Fibroblast of lung (primary cell): Measurements from ENCODE around the gene GRB7. TPM values are rescaled to one million over a fixed set of nuclear protein-coding genes. Genes with fewer than 3 reads are reported as not detected.

Experiments used
- DNase-seq, 2 donors: peaks; one replicate each; pipeline versions ENCODE4 v3.0.0 to v3.0.0-alpha.2; 2010; ENCODE audit warnings: low read depth in 2 of 2
- H2AFZ ChIP-seq: 2 replicates; pipeline ENCODE4 v1.5.1; 2012; ENCODE audit warnings: low read length, control low read depth, inconsistent platforms
- H3K27ac ChIP-seq: 2 replicates; pipeline ENCODE4 v1.5.1; 2011; ENCODE audit warnings: low read length, control low read depth; ENCODE audit not compliant: insufficient read depth
- H3K27me3 ChIP-seq: 2 replicates; pipeline ENCODE4 v1.5.1; 2011; ENCODE audit warnings: mild to moderate bottlenecking, low read length; ENCODE audit not compliant: control insufficient read depth, insufficient read depth
- H3K36me3 ChIP-seq: 2 replicates; pipeline ENCODE4 v1.5.1; 2011; ENCODE audit warnings: low read length; ENCODE audit not compliant: control insufficient read depth, insufficient read depth
- H3K4me1 ChIP-seq: 2 replicates; pipeline ENCODE4 v1.5.1; 2011; ENCODE audit warnings: low read length; ENCODE audit not compliant: control insufficient read depth, insufficient read depth; ENCODE audit errors: extremely low read depth
- H3K4me2 ChIP-seq: 2 replicates; pipeline ENCODE4 v1.5.1; 2011; ENCODE audit warnings: low read length, control low read depth; ENCODE audit not compliant: insufficient read depth; ENCODE audit errors: extremely low read depth
- H3K4me3 ChIP-seq, 4 experiments: fragments of 200-600 bp in 1 of 4; sonication (generic) in 1 of 4; replicated peaks in 1 of 4; 2 replicates each; pipeline ENCODE4 v1.5.1; 2011 to 2016; ENCODE audit warnings: low read length in 4 of 4, low read depth in 3 of 4, mild to moderate bottlenecking in 3 of 4, control low read depth in 2 of 4, inconsistent platforms in 1 of 4, mixed read lengths in 1 of 4; ENCODE audit not compliant: insufficient read depth in 1 of 4; ENCODE audit errors: control extremely low read depth in 1 of 4
- H3K79me2 ChIP-seq: 2 replicates; pipeline ENCODE4 v1.5.1; 2012; ENCODE audit warnings: mild to moderate bottlenecking, low read length, inconsistent platforms; ENCODE audit not compliant: control insufficient read depth, insufficient read depth
- H3K9ac ChIP-seq: 2 replicates; pipeline ENCODE4 v1.5.1; 2011; ENCODE audit warnings: mild to moderate bottlenecking, low read length, control low read depth; ENCODE audit not compliant: insufficient read depth
- H3K9me3 ChIP-seq: 2 replicates; pipeline ENCODE4 v1.5.1; 2012; ENCODE audit warnings: low read depth, low read length; ENCODE audit not compliant: control insufficient read depth, insufficient read depth
- H4K20me1 ChIP-seq: 2 replicates; pipeline ENCODE4 v1.5.1; 2011; ENCODE audit warnings: low read length; ENCODE audit not compliant: control insufficient read depth, insufficient read depth; ENCODE audit errors: extremely low read depth
- EZH2 ChIP-seq: IDR thresholded peaks from 2 replicates; pipeline ENCODE4 v1.5.1; 2012; ENCODE audit warnings: low read length, control low read depth, mild to moderate bottlenecking; ENCODE audit errors: missing control alignments
- polyA plus RNA-seq, 2 donors: library from polyadenylated mRNA; depleted of rRNA in 1 of 2; stranded (reverse) in 1 of 2; unstranded in 1 of 2; fragments of >200 nt; gene quantifications; 2 replicates each; pipeline ENCODE4 v1.2.1, GENCODE V29; 2011 to 2012; ENCODE audit warnings: missing spikeins in 1 of 2
- total RNA-seq: library from RNA; depleted of rRNA; stranded (reverse); fragments of >200 nt; gene quantifications from 2 replicates; pipeline ENCODE4 v1.2.1, GENCODE V29; 2014
- TF ChIP-seq, protein P1 (sequence below), 2 donors: IDR thresholded peaks in 1 of 2; conservative IDR thresholded peaks in 1 of 2; 1 replicate in 1 of 2; 2 replicates in 1 of 2; pipeline ENCODE4 v1.5.1; 2011 to 2012; ENCODE audit warnings: low read length in 2 of 2, control low read depth in 1 of 2, inconsistent platforms in 1 of 2, low read depth in 1 of 2, mild to moderate bottlenecking in 1 of 2

Gene GRB7
- total and polyA plus RNA-seq, 2 donors (not counting 1 experiment from before 2014, with no cell fraction given): under 0.01 to 0.07 TPM

DNA sequence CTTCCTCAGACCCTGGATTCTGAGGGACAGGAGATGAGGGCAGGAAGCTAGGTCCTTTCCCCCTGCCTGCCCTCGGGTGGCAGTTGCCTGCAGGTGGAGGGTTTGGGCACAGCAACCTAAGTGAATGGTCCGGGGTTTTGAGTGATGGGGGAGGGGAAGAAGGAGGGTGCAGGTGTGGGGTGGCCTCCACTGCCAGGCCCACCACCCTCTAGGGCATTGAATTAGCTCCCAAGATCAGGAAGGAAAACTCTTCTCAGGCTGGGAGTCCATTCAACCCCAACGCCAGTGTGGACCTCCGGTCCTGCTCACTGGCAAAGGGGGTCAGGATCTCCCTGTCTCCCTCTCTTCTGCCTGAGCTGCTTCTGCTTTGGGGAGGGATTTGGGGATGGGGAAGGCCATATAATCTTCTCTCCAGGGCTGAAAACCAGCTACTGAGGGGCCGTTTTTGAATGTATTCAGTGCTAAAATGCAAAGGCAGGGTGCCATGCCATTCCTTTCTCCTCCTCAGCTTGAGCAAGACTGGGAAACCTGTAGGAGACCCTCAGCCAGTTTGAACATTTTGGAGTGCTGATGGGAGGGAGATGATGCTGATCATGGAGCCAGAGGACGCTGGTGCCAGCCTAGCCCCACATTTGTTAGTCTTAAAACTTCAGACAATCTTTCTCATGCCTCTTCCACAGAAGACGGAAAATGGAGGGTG lies 18.8 kb downstream of the GRB7 start:
- no peaks in the 10 kb centered on the region for H4K20me1 ChIP-seq
- no peak for DNase-seq
- no peak overlapping the region for H3K4me2 ChIP-seq
- no peak overlapping the region for H3K4me3 ChIP-seq
- TF ChIP-seq, protein P1, sequence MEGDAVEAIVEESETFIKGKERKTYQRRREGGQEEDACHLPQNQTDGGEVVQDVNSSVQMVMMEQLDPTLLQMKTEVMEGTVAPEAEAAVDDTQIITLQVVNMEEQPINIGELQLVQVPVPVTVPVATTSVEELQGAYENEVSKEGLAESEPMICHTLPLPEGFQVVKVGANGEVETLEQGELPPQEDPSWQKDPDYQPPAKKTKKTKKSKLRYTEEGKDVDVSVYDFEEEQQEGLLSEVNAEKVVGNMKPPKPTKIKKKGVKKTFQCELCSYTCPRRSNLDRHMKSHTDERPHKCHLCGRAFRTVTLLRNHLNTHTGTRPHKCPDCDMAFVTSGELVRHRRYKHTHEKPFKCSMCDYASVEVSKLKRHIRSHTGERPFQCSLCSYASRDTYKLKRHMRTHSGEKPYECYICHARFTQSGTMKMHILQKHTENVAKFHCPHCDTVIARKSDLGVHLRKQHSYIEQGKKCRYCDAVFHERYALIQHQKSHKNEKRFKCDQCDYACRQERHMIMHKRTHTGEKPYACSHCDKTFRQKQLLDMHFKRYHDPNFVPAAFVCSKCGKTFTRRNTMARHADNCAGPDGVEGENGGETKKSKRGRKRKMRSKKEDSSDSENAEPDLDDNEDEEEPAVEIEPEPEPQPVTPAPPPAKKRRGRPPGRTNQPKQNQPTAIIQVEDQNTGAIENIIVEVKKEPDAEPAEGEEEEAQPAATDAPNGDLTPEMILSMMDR (conservative IDR thresholded peaks at IDR 0.05 in 1 of 2, IDR thresholded peaks at IDR 0.05 in 1 of 2; ENCODE audit: low read depth in 1 of 2, low read length in 2 of 2): no peak
- TF ChIP-seq EZH2: no peak
- H2AFZ ChIP-seq: no peak overlapping the region
- H3K4me1 ChIP-seq: peaks cover 2% of the 10 kb centered on the region
- no peaks in the 10 kb centered on the region for H3K79me2 ChIP-seq
- no peaks in the 10 kb centered on the region for H3K36me3 ChIP-seq
- no peak overlapping the region for H3K9ac ChIP-seq
- H3K9me3 ChIP-seq: no peaks in the 10 kb centered on the region
- H3K27me3 ChIP-seq: peaks cover 5% of the 10 kb centered on the region
- no peak overlapping the region for H3K27ac ChIP-seq

DNA sequence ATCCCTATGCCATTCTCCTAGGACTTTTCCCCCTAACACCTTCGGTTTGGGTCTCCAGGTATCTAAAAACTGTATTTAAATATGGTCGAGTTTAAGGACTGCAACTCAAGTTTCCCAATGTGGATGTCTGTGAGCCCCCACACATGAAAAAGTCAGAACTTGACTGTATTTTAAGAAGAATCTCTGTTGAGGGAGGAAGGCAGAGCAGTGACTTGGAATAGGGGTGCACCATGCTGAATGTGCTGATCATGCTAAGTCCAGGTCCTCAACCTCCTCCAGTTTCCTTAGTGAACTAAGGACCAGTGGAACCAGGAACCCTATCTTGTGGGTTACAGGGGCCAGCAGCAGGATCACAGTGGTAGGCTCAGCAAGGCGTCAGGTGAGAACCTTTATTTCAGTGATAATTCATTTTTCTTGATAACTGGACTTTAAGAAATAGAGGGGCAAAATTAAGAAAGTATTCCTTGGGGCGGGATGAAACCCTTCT lies 19.5 kb downstream of the GRB7 start:
- Histone ChIP-seq H3K9ac (no peak overlapping the region), H3K4me2 (no peak overlapping the region), H3K36me3 (no peaks in the 10 kb centered on the region), H2AFZ (no peak overlapping the region), H3K27me3 (peaks cover 5% of the 10 kb centered on the region), H3K79me2 (no peaks in the 10 kb centered on the region), H3K27ac (no peak overlapping the region), H3K9me3 (no peaks in the 10 kb centered on the region), H3K4me1 (peaks cover 2% of the 10 kb centered on the region), H4K20me1 (no peaks in the 10 kb centered on the region), H3K4me3 (no peak overlapping the region)
- DNase-seq: no peak
- TF ChIP-seq EZH2: no peak
- TF ChIP-seq, protein P1 (conservative IDR thresholded peaks at IDR 0.05 in 1 of 2, IDR thresholded peaks at IDR 0.05 in 1 of 2; ENCODE audit: low read depth in 1 of 2, low read length in 2 of 2): no peak

DNA sequence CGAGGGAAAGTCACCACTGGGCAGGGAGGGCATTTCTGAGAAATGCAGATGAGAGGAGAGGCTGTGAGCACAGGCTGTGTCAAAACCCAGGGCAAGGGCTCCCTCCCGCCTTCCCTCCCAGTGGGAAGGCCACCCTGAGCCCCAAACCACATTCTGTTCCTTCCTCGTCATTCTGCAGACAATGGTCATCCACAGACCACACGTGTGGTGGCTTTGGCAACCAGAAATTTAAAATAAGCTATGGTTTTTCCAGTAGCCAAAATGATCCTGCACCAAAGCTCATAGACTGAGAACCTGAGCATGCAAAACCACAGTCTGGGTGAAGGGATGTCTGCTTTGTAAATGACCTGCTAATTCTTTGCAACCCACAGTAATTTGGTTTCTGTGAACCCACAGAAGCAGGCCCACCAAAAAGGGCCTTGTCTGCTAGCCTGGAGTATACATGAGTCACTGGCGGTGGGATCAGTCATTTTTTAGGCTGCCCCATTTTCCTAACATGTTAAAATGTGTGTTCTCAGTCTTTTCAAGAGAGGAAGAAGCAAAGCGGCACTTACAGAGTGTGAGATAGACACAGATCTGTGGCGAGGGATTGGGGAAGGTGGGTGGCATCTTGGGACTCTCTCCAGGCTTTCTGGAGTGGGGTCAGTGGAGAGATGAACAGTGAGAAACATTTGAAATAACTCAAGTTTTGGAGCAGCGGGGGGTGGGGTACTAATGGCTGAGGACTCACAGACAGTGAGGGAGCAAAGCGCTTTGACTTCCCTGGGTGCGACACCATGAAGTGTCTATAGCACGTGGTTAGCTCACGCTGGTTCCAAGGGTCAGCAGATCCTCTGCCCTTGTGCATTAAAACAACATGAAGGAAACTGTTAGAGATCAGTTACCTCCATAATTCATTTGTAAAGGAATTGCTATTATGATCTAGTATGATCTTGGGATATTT lies 20.5 kb downstream of the GRB7 start:
- Histone ChIP-seq H3K9ac (no peak overlapping the region), H3K4me1 (peaks cover 4% of the 10 kb centered on the region), H2AFZ (no peak overlapping the region), H3K4me3 (no peak overlapping the region), H3K9me3 (no peaks in the 10 kb centered on the region), H4K20me1 (no peaks in the 10 kb centered on the region), H3K79me2 (no peaks in the 10 kb centered on the region), H3K27ac (no peak overlapping the region), H3K27me3 (peaks cover 5% of the 10 kb centered on the region), H3K36me3 (no peaks in the 10 kb centered on the region), H3K4me2 (no peak overlapping the region)
- DNase-seq: peak in 1 of 2 donors; percentile 88
- no peak for TF ChIP-seq EZH2
- TF ChIP-seq, protein P1 (conservative IDR thresholded peaks at IDR 0.05 in 1 of 2, IDR thresholded peaks at IDR 0.05 in 1 of 2; ENCODE audit: low read depth in 1 of 2, low read length in 2 of 2): no peak
